Daoy (cell line): ENCODE data around the gene NFATC3. TPM values are rescaled to one million over a fixed set of nuclear protein-coding genes. Genes with fewer than 3 reads are reported as not detected.

ENCODE experiments used
- DNase-seq: peaks from one replicate; pipeline ENCODE4 v3.0.0-alpha.2; 2015; ENCODE audit warnings: low read depth
- total RNA-seq: library from RNA; depleted of rRNA; stranded (reverse); fragments of >200 nt; shearing (Covaris generic); gene quantifications from 2 replicates; pipeline ENCODE4 v1.2.3, GENCODE V29; 2014

Gene NFATC3
- total RNA-seq, 1 experiment from 2014 or later, result 12.1 TPM

GRCh38 chr16:68246666-68247065, 161.5 kb downstream of the NFATC3 start:
- no peak for DNase-seq

GRCh38 chr16:68247400-68247799, 162.2 kb downstream of the NFATC3 start:
- no peak for DNase-seq

GRCh38 chr16:68247932-68248331, 162.8 kb downstream of the NFATC3 start:
- no peak for DNase-seq

GRCh38 chr16:68249371-68249770, 164.2 kb downstream of the NFATC3 start:
- DNase-seq, result no peak

GRCh38 chr16:68250951-68251350, 165.8 kb downstream of the NFATC3 start:
- DNase-seq, result no peak

GRCh38 chr16:68251832-68252231, 166.7 kb downstream of the NFATC3 start:
- DNase-seq, result no peak

- DNase-seq, result no peak
These were observed 167.2 kb downstream of the NFATC3 start for GRCh38 chr16:68252383-68252782.

- DNase-seq, result no peak
These were observed 168.6 kb downstream of the NFATC3 start for GRCh38 chr16:68253721-68254120.

- DNase-seq, result no peak
These were observed 170.5 kb downstream of the NFATC3 start for GRCh38 chr16:68255712-68256111.

- no peak for DNase-seq
These were observed 172.2 kb downstream of the NFATC3 start for GRCh38 chr16:68257251-68257905.

GRCh38 chr16:68257906-68258800, 173.0 kb downstream of the NFATC3 start:
- peak; percentile 67 for DNase-seq

- no peak for DNase-seq
These were observed 174.0 kb downstream of the NFATC3 start for GRCh38 chr16:68259007-68259825.

GRCh38 chr16:68263559-68264127, 178.5 kb downstream of the NFATC3 start:
- no peak for DNase-seq

GRCh38 chr16:68264128-68265077, 179.2 kb downstream of the NFATC3 start, which contains the start of gene SLC7A6:
Gene SLC7A6 (plus strand): TSS chr16:68264526. CDS start chr16:68274727, 10,201 bp downstream.
- DNase-seq, result peak; percentile 88

- peak; percentile 77 for DNase-seq
These were observed 180.1 kb downstream of the NFATC3 start for GRCh38 chr16:68265078-68265920.

GRCh38 chr16:68267612-68268405, 182.6 kb downstream of the NFATC3 start:
- no peak for DNase-seq

- no peak for DNase-seq
These were observed 184.6 kb downstream of the NFATC3 start for GRCh38 chr16:68269793-68270192.

- no peak for DNase-seq
These were observed 185.2 kb downstream of the NFATC3 start for GRCh38 chr16:68270353-68270752.
